Stimulated activated CD4-positive, alpha-beta T cell treated with anti-CD3 and anti-CD28 coated beads, Interleukin-2, amount 100 ng/mL, for 4 hours (primary cell): ENCODE results near the gene SELENOK.

ENCODE experiments used
- DNase-seq: peaks from one replicate; pipeline ENCODE4 v3.0.0-alpha.2; 2020; ENCODE audit warnings: low read depth

SELENOK gene

GRCh38 chr3:53842436-53843194, 49.0 kb downstream of the SELENOK start:
- no peak for DNase-seq

- no peak for DNase-seq
Observed at GRCh38 chr3:53841296-53841695, 50.4 kb downstream of the SELENOK start.

- no peak for DNase-seq
Observed at GRCh38 chr3:53837331-53837730, 54.3 kb downstream of the SELENOK start.

- no peak for DNase-seq
Observed at GRCh38 chr3:53836084-53836872, 55.4 kb downstream of the SELENOK start.

- DNase-seq: no peak
Observed at GRCh38 chr3:53835257-53835656, 56.4 kb downstream of the SELENOK start.

- DNase-seq: no peak
Observed at GRCh38 chr3:53834429-53835095, 57.1 kb downstream of the SELENOK start.
